ENCODE data around the gene CFAP46. TPM values are rescaled to one million over a fixed set of nuclear protein-coding genes. Genes with fewer than 3 reads are reported as not detected.

CFAP46 gene
- total and polyA plus RNA-seq, 2 of the 8 experiments (the other 6 are each of a cell fraction or from before 2014, with no cell fraction given), result 2.6 to 4.8 TPM

DNA sequence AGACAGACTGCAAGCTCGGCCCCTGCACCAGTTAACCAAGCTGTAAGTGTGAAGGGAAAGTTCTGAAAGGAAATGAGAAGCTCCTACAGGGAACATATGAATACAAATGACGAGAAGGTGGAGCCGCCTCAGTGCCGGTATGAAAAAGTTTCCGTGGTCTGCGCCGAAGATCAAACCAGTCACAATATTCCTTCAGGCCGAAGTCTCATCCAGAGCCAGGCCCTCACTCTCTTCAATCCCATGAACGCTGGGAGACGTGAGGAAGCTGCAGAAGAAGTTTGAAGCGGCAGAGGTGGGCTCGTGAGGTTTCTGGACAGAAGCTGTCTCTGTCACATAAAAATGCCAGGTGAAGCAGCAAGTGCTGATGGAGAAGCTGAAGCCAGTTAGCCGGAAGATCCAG lies 71.9 kb downstream of the CFAP46 start:
- no peak for TF ChIP-seq CTBP2 (IDR thresholded peaks at IDR 0.05; ENCODE audit: borderline replicate concordance, insufficient read depth, insufficient read length, low read length)
- TF ChIP-seq PHF8 (conservative IDR thresholded peaks at IDR 0.05; ENCODE audit: low read depth, low read length), result no peak
- no peak for TF ChIP-seq ASH2L (IDR thresholded peaks at IDR 0.05; ENCODE audit: low read length)
- no peak for TF ChIP-seq TAF7 (optimal IDR thresholded peaks at IDR 0.05; ENCODE audit: borderline replicate concordance, low read depth, low read length)
- TF ChIP-seq, protein P1, sequence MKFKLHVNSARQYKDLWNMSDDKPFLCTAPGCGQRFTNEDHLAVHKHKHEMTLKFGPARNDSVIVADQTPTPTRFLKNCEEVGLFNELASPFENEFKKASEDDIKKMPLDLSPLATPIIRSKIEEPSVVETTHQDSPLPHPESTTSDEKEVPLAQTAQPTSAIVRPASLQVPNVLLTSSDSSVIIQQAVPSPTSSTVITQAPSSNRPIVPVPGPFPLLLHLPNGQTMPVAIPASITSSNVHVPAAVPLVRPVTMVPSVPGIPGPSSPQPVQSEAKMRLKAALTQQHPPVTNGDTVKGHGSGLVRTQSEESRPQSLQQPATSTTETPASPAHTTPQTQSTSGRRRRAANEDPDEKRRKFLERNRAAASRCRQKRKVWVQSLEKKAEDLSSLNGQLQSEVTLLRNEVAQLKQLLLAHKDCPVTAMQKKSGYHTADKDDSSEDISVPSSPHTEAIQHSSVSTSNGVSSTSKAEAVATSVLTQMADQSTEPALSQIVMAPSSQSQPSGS (IDR thresholded peaks at IDR 0.05; ENCODE audit: low read length), result no peak
- no peak for TF ChIP-seq RNF2 (IDR thresholded peaks at IDR 0.05; ENCODE audit: borderline replicate concordance, low read depth, low read length, missing control alignments, poor library complexity, severe bottlenecking)
- no peak for TF ChIP-seq CHD1 (IDR thresholded peaks at IDR 0.05; ENCODE audit: low read depth, low read length)
- TF ChIP-seq CHD2 (IDR thresholded peaks at IDR 0.05; ENCODE audit: low read length), result no peak
- no peak for TF ChIP-seq FOSL1 (IDR thresholded peaks at IDR 0.05; ENCODE audit: insufficient read depth, low read depth, low read length)
- no peak for TF ChIP-seq SP4 (IDR thresholded peaks at IDR 0.05; ENCODE audit: low read length)
- no peak overlapping the region for H4K91ac ChIP-seq (replicated peaks; ENCODE audit: insufficient read length, low read length)
- 0 out of 2 replicates have a peak, but pooled peaks cover under 1% of the 10 kb centered on the region for H3K23me2 ChIP-seq (ENCODE audit: low read depth, low read length)
- no peak overlapping the region for H4K5ac ChIP-seq (ENCODE audit: insufficient read length, low read depth, low read length)
- DNase-seq (ENCODE audit: low read depth in 1 of 2, low spot score in 2 of 2), result no peak
- H2BK12ac ChIP-seq (ENCODE audit: low read depth, low read length), result no peak overlapping the region
- H3K27me3 ChIP-seq (replicated peaks in 1 of 4; ENCODE audit: control insufficient read depth in 3 of 4, extremely low read depth in 1 of 4, insufficient read depth in 3 of 4, low read length in 3 of 4), result no peaks in the 10 kb centered on the region; a peak in 1 of 7 replicates
- H3K79me1 ChIP-seq (ENCODE audit: low read depth, low read length), result no peaks in the 10 kb centered on the region
- no peaks in the 10 kb centered on the region for H3K79me2 ChIP-seq (ENCODE audit: control insufficient read depth in 1 of 2, insufficient read depth in 2 of 2, low read length in 2 of 2)
- no peaks in the 10 kb centered on the region for H3K9me3 ChIP-seq (ENCODE audit: insufficient read depth in 2 of 2, low read depth in 1 of 2, low read length in 1 of 2)
- no peak overlapping the region for H3K27ac ChIP-seq (ENCODE audit: low read depth, low read length)
- ChIA-PET POLR2A (ENCODE audit: partially characterized antibody) (interaction anchor here (0.8 kb wide), 1 partner anchor 10 kb away, joined by 3 read pairs; no protein-coding TSS in a partner anchor), CTCF (ENCODE audit: partially characterized antibody) (interaction anchor here (0.8 to 1.8 kb wide), 3 partner anchors 9 to 34 kb away, joined by 3 to 5 read pairs (median 4); no protein-coding TSS in a partner anchor)
- H3K4me3 ChIP-seq (ENCODE audit: extremely low read depth in 1 of 4, insufficient read depth in 2 of 4, low read depth in 3 of 4, low read length in 4 of 4), result no peak overlapping the region
- no peak overlapping the region for H2BK20ac ChIP-seq (ENCODE audit: low read length)
- H3K9ac ChIP-seq (replicated peaks in 1 of 4; ENCODE audit: extremely low read depth in 1 of 4, low read depth in 3 of 4, low read length in 3 of 4), result no peak overlapping the region
- H4K8ac ChIP-seq (ENCODE audit: extremely low read depth, insufficient read depth, low read length), result no peak overlapping the region
- no peaks in the 10 kb centered on the region; a peak in 1 of 7 replicates for H3K4me1 ChIP-seq (replicated peaks in 1 of 4; ENCODE audit: control insufficient read depth in 3 of 4, insufficient read depth in 4 of 4, low read length in 3 of 4)
- H3K36me3 ChIP-seq (ENCODE audit: control insufficient read depth in 2 of 4, insufficient read depth in 4 of 4, low read length in 3 of 4), result no peaks in the 10 kb centered on the region
- no peak overlapping the region for H3K4ac ChIP-seq (replicated peaks; ENCODE audit: insufficient read length, low read depth, low read length)
- no peak overlapping the region for H3K23ac ChIP-seq (ENCODE audit: insufficient read length)
- FAIRE-seq, result no peak
- H3K56ac ChIP-seq (replicated peaks; ENCODE audit: insufficient read length, low read depth, low read length), result no peak overlapping the region
- H4K20me1 ChIP-seq (replicated peaks in 1 of 2; ENCODE audit: control insufficient read depth in 1 of 2, insufficient read depth in 2 of 2, low read length in 2 of 2), result no peaks in the 10 kb centered on the region
- WGBS, 2 experiments (ENCODE audit: extremely low coverage in 1 of 2, insufficient coverage in 1 of 2, insufficient read length in 1 of 2, insufficient replicate concordance in 2 of 2, low coverage in 1 of 2, low lambda C conversion rate in 2 of 2, missing lambda C conversion rate in 1 of 2), result 90% methylated on average over 13 of the region's 13 CpGs; no CpG with 5 or more reads in 1 of the 2 experiments
- no peak overlapping the region for H2BK5ac ChIP-seq (ENCODE audit: low read depth, low read length)
- no peak overlapping the region for H3K14ac ChIP-seq (ENCODE audit: insufficient read length)
- H3K18ac ChIP-seq (ENCODE audit: extremely low read depth, low read length), result no peak overlapping the region
- H2AFZ ChIP-seq (ENCODE audit: low read length), result no peak overlapping the region
- no peak overlapping the region for H2AK5ac ChIP-seq (ENCODE audit: low read depth, low read length)
- H3K4me2 ChIP-seq (ENCODE audit: insufficient read depth in 1 of 2, low read depth in 2 of 2, low read length in 2 of 2), result no peak overlapping the region
- no peak overlapping the region for H2BK15ac ChIP-seq (ENCODE audit: low read length)
- H2BK120ac ChIP-seq (replicated peaks; ENCODE audit: low read depth, low read length), result no peak overlapping the region
